GM19467 (cell line): Measurements from ENCODE around the gene FBXO3.

Source experiments
- ATAC-seq: cut with Tn5 transposase; IDR thresholded peaks from one replicate; pipeline ENCODE4 v1.9.1; 2021; ENCODE audit warnings: mild to moderate bottlenecking, moderate library complexity; ENCODE audit not compliant: unreplicated experiment

FBXO3 gene

GRCh38 chr11:33704240-33705002 lies 69.9 kb downstream of the FBXO3 start:
- no peak for ATAC-seq

- no peak for ATAC-seq
Observed at GRCh38 chr11:33703788-33704187, 70.5 kb downstream of the FBXO3 start.

GRCh38 chr11:33703234-33703633 lies 71.1 kb downstream of the FBXO3 start:
- ATAC-seq = no peak

- peak; percentile 1 for ATAC-seq
Observed at GRCh38 chr11:33701302-33702230, 72.8 kb downstream of the FBXO3 start.

- ATAC-seq = peak; percentile 91
Observed at GRCh38 chr11:33700502-33701271, 73.6 kb downstream of the FBXO3 start, which contains the start of gene C11orf91. Gene C11orf91 (minus strand): TSS chr11:33700826. CDS start chr11:33700740, 86 bp downstream.

- no peak for ATAC-seq
Observed at GRCh38 chr11:33700063-33700501, 74.2 kb downstream of the FBXO3 start.

GRCh38 chr11:33699515-33700062 lies 74.7 kb downstream of the FBXO3 start:
- no peak for ATAC-seq

GRCh38 chr11:33698921-33699320 lies 75.4 kb downstream of the FBXO3 start:
- no peak for ATAC-seq

- no peak for ATAC-seq
Observed at GRCh38 chr11:33697997-33698396, 76.3 kb downstream of the FBXO3 start.

GRCh38 chr11:33696931-33697638 lies 77.2 kb downstream of the FBXO3 start:
- no peak for ATAC-seq

- no peak for ATAC-seq
Observed at GRCh38 chr11:33696411-33696810, 77.9 kb downstream of the FBXO3 start.

GRCh38 chr11:33695051-33695566 lies 79.2 kb downstream of the FBXO3 start:
- no peak for ATAC-seq

GRCh38 chr11:33694346-33695050 lies 79.8 kb downstream of the FBXO3 start:
- no peak for ATAC-seq

GRCh38 chr11:33692541-33692940 lies 81.8 kb downstream of the FBXO3 start:
- ATAC-seq = no peak

- no peak for ATAC-seq
Observed at GRCh38 chr11:33692013-33692504, 82.3 kb downstream of the FBXO3 start.

GRCh38 chr11:33691066-33691864 lies 83.1 kb downstream of the FBXO3 start:
- ATAC-seq = no peak
